TTC549 (cell line): Measurements from ENCODE around the gene ARRDC2.
"Not testable (repeated sequence)": the region's sequence is repeated elsewhere in the genome, so short reads cannot be mapped to it uniquely, and the experiment has no call there.

Source experiments
- FAIRE-seq: peaks from 2 replicates; lab custom pipeline; 2012; peaks lifted over from hg19 to GRCh38; lab: Jason Lieb, UNC

The ARRDC2 gene

DNA sequence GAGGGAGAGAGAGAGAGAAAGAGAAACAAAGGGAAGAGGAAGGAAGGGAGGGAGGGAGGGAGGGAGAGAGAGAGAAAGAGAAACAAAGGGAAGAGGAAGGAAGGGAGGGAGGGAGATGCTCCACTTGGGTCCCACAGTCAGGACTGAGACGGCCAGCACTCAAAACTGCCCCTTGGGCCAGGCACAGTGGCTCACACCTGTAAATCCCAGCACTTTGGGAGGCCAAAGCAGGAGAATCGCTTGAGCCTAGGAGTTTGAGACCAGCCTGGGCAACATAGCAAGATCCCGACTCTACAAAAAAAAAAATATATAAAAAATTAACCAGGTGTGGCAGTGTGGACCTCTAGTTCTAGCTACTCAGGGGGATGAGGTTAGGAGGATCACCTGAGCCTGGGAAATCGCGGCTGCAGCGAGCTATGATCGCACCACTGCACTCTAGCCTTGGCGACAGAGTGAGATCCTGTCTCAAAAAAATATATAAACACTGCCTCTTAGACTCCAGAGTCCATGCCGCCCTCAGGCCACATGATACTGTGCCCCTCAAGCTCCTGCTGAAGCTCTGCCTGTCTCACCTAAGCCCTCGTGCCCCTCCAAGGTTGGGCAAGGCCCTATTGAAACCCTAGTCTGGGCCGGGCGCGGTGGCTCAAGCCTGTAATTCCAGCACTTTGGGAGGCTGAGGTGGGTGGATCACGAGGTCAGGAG lies 8.4 kb downstream of the ARRDC2 start:
- no peak for FAIRE-seq

DNA sequence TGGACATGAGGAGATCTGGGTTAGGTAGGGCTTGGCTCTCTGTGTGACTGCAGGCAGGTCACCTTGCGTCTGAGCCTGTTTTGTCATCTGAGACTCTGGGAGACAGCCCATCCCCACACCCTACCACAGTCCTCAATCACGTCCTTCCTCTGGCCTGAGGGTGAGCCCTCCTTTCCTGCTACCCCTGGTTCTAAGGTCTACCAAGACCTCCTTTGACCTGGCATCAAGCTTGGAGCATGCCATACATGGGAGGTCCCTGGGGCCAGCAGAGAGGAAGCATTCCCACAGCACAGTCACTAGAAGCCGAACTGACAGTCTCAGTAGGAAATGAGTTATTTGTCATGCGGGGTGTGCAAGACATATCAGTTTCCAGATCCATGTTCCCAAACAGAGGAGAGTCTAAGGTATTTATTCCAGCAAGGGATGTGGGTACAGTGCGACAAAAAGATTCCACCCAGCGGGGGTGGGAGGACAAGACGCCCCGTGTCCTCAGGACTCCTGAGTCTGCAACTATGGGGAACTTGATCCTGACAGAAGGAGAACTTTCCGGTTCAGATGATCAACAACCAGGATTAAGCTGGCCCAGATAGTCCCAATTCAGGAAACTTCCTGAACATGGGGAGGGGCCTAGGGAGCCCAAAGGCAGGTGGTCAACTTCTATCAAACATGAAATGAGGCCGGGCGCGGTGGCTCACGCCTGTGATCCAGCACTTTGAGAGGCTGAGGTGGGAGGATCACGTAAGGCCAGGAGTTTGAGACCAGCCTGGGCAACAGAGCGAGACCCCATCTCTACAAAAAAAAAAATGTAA lies 9.5 kb downstream of the ARRDC2 start:
- FAIRE-seq, result no peak

DNA sequence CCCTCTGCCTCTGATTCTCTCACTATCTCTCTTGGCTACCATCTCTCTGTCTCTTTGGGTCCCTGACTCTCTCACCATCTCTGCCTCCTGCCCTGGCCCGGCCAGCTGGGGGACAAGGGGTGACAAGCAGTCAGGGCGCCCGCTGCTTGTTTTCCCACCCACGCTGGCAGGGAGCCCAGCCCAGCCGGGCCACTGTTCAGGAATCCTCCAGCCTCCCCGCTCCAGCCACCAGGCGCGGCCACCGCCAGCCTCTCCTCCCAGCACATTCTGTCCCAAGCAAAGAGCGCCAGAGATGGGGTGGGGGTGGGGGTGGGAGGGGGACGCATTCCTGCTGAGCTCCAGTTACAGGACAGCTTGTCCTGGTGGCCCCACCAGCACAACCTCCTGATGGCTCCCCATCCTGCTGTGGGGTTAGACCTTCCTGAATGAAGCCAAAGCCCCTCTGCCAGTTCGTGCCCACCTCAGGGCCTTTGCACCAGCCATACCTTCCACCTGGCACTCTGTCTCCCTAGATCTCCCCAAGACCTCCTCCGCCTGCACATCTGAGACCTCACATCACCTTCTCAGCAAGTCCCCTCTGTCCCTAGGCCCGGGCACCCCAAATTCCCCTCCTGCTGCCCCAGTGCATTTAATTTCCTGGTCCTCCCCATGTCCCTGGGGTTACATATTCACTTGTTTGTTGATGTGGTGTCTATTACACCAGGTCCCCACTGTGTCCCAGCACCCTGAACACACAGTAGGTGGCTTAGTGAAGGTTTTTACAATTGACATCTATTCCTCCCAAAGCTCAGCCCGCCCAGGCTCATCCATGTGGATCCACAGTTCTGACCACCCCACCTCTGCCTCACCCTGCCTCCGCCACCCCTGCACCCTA lies 12.5 kb downstream of the ARRDC2 start:
- FAIRE-seq, result no peak

DNA sequence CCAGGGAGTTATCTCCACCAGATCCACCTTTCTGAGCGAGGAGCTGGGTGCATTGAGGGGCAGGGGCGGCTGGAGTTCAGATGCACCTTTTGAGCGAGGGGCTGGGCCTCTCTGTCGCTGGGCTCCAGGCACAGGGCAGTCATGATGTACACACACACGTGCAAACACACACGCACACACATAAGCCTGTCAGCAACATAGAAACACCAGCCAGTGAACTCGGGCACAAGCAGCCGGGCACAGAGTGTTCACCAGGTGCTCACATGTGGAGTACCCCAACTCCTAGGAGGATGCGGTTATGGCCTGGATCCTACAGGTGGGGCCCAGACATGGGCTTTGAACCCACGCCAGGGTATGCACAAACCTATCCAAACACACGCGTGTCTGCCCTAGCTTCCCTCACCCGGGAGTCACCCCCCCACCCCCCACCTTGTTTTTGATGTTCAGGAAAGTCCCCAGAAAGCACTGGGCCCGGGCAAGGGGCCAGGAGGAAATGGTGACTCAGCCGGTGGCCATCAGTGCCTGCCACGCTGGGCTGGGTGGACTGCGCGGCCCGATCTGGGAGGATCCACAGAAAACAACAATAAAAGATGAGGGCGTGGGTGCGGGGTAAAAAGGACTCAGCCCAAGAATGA lies 13.3 kb downstream of the ARRDC2 start:
- FAIRE-seq, result no peak

DNA sequence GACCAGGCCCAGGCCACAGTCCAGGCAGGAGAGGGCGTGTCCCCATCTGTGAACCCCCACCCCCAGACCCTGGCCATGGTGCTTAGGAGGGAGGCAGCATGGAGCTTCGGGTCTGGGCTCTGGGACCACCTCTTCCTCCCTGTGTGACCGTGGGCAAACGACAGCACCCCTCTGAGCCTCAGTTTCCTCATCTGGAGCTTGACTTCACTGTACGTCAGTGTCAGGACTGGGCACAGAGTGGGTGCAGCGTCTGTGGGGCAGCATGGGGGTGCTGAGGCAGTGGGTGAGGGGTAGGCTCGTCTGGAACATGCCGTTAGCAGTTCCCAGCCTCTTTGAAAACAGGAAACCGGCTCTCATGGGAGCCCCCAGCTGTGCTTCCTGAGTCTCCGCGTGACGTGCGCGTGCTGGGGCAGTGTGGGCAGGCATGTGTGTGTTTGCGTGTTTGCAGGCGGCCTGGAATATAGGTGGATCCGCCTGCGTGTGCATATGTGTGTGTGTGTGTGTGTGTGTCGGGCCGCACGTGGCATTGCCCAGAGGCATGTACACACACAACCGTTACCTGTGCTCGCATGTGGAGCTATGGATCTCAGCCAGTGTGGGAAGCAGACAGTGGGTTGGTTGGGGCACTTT lies 15.8 kb downstream of the ARRDC2 start:
- no peak for FAIRE-seq

DNA sequence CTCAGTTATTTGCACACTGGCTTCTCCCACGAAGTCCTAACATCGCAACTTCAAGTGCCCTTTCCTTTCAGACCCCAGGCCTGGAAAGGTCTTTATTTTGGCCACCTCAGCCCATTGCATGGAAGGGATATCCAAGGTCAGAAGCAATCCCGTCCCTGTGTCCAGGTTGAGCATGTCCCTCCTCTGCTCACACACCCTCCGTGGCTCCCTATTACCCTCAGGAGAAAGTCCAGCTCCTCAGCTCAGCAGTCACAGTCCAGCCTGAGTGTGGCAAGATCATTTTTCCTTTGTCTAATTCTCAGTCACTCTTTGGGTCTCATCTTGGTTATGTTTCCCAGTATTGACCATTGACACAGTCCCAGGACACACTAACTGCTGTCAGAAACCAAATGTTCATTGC lies 19.2 kb downstream of the ARRDC2 start:
- FAIRE-seq, result no peak

DNA sequence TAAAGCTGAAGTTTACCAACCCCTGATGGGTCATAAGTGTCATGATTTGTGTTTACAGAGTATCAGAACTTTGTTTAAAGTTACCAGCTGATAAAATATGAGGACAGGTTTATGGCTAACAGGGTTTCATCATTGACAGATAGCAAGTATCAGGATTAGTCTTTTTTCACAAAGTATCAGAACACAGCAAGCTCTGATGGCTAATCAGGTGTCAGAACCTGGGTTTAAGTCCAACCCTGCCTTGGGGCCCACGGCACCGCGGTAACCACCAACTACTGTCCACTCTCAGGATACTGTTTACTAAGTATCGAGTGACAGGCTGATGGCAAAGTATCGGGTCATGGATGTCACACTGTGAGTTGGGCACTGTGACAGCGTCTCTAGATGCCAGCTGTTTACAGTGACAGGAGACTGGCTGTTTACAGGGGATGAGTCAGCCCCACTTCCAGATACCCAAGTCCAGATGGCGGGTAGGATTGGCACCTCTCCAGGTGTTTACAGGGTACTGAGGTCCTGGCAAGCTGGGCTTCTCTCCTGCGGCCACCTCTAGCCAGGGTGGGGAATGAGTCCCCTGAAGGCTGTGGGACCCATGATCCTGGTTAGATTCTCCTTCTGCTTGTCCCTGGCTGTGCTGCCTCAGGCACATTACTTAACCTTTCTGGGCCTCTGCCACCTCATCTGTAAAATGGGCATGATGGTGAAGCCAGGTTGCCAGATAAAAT lies 21.8 kb downstream of the ARRDC2 start:
- no peak for FAIRE-seq

DNA sequence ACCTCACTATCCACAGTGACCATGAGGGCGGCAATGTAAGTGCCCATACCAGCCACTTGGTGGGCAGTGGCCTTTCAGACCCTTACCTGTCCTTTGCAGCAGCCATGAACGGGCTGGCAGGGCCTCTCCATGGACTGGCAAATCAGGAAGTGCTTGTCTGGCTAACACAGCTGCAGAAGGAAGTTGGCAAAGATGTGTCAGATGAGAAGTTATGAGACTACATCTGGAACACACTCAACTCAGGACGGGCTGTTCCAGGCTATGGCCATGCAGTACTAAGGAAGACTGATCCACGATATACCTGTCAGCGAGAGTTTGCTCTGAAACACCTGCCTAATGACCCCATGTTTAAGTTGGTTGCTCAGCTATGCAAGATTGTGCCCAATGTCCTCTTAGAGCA lies 23.4 kb downstream of the ARRDC2 start:
- FAIRE-seq, result not testable (repeated sequence)

DNA sequence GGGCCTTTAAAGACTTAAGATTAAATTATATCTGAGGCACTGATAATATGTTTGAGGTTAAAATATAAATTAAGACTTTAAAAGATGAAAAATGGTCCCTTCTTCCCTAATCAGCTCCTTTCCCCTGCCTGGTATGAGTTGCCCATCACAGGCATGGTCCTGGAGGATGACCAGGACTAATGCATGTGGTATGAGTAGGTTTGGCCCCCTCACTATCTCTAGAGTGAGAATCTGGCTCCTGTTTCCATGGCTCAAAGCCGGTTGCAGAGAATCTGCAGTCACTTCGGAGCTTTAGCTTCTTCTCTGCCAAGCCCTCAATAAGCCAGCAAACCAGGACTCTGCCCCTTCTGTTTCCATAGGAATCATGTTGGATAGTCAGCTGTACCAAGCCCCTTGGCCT lies 24.1 kb downstream of the ARRDC2 start:
- not testable (repeated sequence) for FAIRE-seq

GRCh38 chr19:18041054-18041453 lies 33.1 kb downstream of the ARRDC2 start:
- no peak for FAIRE-seq

GRCh38 chr19:18043676-18044075 lies 35.7 kb downstream of the ARRDC2 start:
- FAIRE-seq, result no peak

GRCh38 chr19:18044825-18045304 lies 36.9 kb downstream of the ARRDC2 start:
- FAIRE-seq, result no peak

GRCh38 chr19:18045307-18046050 lies 37.5 kb downstream of the ARRDC2 start:
- no peak for FAIRE-seq

- FAIRE-seq, result no peak
Observed at GRCh38 chr19:18046059-18046718, 38.2 kb downstream of the ARRDC2 start.

DNA sequence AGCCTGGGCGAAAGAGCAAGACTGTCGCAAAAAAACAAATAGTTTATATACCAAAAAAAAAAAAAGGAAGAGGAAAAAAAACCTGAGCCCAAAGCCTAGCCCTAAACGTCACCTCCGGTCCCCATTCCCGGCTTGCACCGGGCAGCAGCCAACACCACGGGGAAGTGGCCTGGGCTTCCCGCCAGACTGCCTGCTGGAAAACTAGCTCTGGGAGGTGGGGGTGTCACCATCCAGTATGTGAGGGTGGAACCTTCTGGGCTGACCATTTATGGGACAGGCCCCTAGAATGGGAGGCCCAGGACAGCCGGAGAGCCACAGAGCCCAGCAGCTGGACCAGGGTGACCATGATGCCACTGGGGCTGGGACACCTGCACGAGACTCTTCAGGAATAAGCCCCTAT lies 41.4 kb downstream of the ARRDC2 start:
- FAIRE-seq, result no peak

DNA sequence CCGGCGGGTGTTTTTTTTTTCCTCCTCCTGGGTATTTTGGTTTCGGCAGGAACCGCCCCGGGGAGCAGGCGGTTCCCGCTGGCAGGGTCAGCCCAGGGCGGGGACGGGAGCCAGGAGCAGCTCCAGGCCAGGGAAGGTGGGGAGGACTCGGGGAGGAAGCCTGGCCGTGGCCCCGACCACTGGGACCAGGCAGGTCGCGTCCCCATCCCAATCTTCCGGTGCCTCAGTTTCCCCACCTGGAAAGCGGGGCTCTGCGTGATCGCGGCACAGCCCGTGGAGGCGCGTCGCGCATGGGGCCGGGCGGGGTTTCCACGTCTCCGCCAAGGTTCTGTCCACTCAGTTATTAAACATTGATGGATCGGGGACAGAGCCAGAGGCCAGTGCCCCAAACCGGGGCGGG lies 43.9 kb downstream of the ARRDC2 start:
- no peak for FAIRE-seq

DNA sequence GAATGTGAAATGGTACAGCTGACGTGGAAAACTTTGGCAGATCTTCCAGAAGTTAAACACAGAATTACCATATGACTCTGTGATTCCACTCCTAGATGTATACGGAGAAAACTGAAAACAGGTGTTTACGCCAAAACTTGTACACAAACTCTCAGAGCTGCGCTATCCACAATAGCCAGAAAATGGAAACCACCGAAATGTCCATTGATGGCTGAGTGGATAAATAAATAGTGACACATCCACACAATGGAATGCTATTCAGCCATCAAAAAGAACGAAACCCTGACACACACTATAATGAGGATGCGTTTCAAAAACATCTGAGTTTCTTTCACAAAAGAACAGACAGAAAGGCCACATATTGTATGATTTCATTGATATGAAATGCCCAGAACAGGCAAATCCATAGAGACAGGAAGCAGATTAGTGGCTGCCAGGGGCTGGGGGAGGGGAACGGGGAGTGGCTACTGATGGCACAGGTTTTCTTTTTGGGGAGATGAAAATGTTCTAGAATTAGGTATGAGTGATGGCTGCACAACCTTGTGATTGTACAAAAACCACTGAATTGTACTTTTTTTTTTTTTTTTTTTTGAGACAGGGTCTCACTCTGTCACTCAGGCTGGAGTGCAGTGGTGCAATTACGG lies 45.7 kb downstream of the ARRDC2 start:
- FAIRE-seq, result no peak

GRCh38 chr19:18055967-18056366 lies 48.0 kb downstream of the ARRDC2 start:
- FAIRE-seq, result no peak

GRCh38 chr19:18057557-18057956 lies 49.6 kb downstream of the ARRDC2 start:
- no peak for FAIRE-seq
